SW480 (cell line): ENCODE measurements around the gene SDK1.
A peak's percentile ranks its signal among the peaks of the same experiment; 100 is the strongest.
"Not testable (repeated sequence)": the region's sequence is repeated elsewhere in the genome, so short reads cannot be mapped to it uniquely, and the experiment has no call there.

ENCODE experiments used
- DNase-seq: peaks from one replicate; pipeline ENCODE4 v3.0.0-alpha.2; 2016; ENCODE audit warnings: low spot score

SDK1 gene

DNA sequence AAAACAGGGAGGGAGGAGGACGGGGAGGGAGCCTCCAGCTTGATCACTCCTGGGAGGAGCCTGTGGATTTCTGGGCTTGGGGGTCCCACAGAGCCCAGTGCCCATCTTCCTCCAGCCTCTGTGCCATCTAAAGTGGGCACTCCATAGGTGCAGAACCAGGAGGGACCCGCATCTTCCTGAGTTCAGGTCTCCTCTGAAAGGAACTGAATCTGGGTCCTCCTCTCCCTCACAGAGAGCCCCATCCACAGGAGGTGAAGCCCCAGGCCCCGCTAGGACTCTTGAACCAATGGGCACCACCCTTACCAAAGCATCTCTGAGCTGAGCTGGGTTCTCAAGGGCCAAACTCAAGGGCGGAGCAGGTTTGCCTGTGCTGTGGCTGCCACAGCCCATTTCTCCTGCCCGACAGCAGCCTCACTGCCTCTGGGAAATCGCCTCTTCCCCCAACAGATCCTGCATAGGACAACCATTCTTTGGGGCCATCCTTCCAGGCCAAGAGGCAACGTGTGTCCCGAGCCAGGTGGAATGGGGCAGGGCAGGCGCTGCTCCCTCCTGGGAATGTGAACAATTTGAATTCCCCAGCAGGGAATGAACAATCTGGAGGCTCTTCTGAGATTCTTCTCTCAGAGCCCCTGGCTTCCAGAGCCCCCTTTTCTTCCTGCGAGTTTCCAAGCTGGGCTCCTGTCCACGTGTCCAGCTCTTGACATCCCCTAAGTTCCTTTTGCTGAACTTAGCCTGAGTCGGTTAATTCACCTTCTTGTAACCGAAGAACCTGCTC lies 970.1 kb downstream of the SDK1 start:
- DNase-seq, result no peak

GRCh38 chr7:4271716-4272015 lies 970.6 kb downstream of the SDK1 start:
- no peak for DNase-seq

GRCh38 chr7:4272141-4272540 lies 971.1 kb downstream of the SDK1 start:
- no peak for DNase-seq

GRCh38 chr7:4273566-4274230 lies 972.6 kb downstream of the SDK1 start:
- no peak for DNase-seq

DNA sequence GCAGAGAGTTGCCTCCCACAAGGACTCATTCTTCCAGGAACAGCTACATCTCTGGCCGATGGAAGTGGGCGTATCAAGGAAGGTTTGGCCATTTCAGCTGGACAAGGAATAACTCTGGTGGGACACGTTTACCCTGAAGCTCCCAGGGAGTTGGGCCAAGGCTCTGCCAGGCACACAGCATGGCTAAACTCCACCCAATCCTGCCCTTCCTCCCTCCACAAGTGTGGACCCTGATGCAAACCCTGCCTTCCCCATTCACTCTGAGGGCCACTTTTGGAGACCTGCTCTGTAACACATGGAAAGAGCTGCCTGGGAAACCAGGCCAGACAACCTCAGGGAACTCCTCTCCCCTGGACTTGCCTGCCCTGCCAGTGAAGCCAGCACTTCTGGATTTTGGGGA lies 973.2 kb downstream of the SDK1 start:
- DNase-seq, result no peak

- DNase-seq, result no peak
These were observed 976.9 kb downstream of the SDK1 start for GRCh38 chr7:4277936-4278335.

- no peak for DNase-seq
These were observed 978.2 kb downstream of the SDK1 start for GRCh38 chr7:4279216-4279615.

- DNase-seq, result no peak
These were observed 980.4 kb downstream of the SDK1 start for GRCh38 chr7:4281231-4281993.

DNA sequence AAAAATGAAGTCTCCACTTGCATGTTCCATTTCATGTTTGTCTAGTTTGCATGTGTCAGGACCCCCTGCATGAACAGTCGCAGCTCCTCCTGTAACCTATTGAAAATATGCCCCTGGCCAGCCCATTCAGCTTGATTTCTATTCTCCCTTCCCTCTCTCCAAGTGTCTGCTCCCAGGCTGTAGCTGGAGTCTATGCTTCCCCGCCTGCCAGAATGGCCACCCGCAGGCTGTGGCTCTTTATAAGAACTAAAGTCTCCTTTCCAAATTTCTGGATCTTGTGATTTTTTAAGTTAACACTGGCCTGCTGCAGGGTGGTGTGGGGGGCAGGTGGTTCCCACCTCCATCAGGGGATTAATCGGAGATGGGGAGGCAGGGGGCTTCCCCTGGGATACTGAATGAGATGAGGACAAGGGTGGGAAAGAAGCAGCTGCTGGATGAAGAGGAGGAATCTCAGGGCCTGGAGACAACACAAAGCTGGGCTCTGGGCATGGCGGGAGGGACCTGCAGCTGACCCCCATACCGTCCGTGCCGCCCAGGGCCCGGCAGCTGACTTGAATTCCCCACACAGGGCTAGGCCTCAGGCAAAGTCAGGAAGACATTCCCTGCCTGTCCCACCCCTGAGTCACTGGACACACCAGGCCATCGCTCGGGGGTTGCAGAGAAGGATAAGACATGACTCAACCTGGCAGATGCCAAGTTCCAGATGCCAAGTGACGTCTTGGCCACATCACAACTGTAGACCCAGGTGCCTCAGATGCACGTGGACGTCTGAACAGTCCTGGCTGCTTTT lies 981.6 kb downstream of the SDK1 start:
- DNase-seq, result peak; percentile 19

- peak; percentile 18 for DNase-seq
These were observed 985.3 kb downstream of the SDK1 start for GRCh38 chr7:4286351-4286750.

DNA sequence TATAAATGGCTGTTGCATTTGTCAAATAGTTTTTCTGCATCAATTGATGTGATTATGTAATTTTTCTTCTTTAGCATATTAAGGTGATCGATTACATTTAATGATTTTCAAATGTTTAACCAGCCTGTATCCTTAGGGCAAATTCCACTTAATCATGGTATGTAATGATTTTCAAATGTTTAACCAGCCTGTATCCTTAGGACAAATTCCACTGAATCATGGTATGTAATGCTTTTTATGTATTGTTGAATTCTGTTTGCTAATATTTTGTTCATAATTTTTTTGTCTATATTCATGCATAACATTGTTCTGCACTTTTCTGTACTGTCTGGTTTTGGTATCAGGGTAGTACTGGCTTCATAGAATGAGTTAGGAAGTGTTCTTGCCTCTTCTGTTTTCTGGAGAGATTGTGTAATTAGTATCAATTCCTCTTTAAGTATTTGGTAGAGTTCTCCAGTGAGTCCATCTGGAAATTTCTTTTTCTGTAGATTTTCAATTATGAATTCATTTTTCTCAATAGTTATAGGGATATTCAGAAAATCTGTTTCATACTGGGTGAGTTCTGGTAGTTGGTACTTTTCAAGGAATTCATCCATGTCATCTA lies 987.8 kb downstream of the SDK1 start:
- DNase-seq, result no peak

GRCh38 chr7:4297165-4297917 lies 996.3 kb downstream of the SDK1 start:
- DNase-seq, result no peak

DNA sequence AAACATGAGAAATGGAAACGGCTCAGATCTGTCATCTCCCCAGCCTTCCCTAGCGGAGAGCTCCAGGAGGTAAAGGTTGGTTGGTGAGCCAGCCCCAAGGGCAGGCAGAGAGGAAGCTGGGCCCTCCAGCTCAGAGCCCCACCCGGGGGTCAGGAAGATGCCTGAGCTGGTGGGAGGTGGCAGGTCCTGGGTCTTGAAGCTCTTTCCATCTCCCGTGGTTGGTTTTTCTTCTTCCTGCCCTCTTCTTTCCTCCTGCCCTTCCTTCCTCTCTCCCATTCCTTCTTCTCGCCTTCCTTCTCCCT lies 996.8 kb downstream of the SDK1 start:
- DNase-seq, result no peak

GRCh38 chr7:4299431-4299830 lies 998.4 kb downstream of the SDK1 start:
- no peak for DNase-seq

- DNase-seq, result no peak
These were observed 1001.3 kb downstream of the SDK1 start for GRCh38 chr7:4302203-4302905.

DNA sequence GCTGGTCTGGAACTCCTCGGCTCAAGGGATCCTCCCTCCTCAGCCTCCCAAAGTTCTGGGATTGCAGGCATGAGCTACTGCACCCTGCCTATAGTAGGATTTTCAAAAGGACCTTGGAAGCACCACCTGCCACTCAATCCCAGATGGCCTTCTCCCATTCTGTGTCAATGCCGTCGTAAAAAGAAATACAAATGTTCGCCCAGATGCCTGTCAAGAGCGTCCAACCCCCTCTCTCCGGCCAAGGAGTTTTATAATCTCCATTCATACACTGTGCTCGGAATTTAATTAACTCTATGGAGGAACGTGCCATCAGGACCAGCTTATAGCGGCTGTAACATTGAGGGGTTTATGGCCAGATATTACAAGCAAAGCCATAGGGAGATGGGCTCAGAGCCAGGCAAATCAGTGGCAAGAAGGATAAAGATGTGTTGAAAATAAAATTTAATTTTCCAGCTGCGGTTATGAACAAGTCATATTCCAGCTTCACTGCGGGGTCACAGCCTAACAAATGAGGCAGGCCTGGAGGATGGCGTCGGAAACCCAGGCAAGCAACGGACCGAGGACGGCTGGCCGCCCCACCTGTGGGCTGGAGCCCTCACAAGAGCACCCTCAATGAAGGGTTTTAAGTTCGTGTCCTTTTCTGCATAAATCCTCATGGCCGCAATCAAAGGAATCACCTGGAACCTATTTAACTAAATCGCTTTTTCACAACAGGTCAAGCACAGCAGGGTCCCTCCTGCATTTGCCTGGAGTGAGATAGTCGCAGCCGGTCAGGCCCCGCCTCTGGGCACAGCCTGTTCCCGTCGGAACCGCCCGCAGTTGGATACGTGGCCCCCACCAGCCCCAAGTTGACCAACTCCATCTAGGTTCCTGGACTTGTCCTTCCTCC lies 1006.5 kb downstream of the SDK1 start:
- DNase-seq, result no peak

- DNase-seq, result no peak
These were observed 1007.1 kb downstream of the SDK1 start for GRCh38 chr7:4308205-4308590.

GRCh38 chr7:4313911-4314310 lies 1012.9 kb downstream of the SDK1 start:
- not testable (repeated sequence) for DNase-seq

- DNase-seq, result not testable (repeated sequence)
These were observed 1013.3 kb downstream of the SDK1 start for GRCh38 chr7:4314316-4314715.
